ENCODE measurements around the gene THAP8. TPM values are rescaled to one million over a fixed set of nuclear protein-coding genes. Genes with fewer than 3 reads are reported as not detected.

The THAP8 gene
- total RNA-seq, 1 experiment from 2014 or later, result 5.4 TPM

- Histone ChIP-seq H3K4me2 (ENCODE audit: insufficient read depth, insufficient read length, low read length) (no peak overlapping the region), H2BK15ac (ENCODE audit: low read depth, low read length) (no peak overlapping the region), H3K4me1 (ENCODE audit: insufficient read depth, low read length) (no peaks in the 10 kb centered on the region), H3T11ph (ENCODE audit: low read length) (no peak overlapping the region), H3K79me1 (ENCODE audit: insufficient read depth, low read depth, low read length, poor library complexity, severe bottlenecking) (no peaks in the 10 kb centered on the region), H4K91ac (ENCODE audit: insufficient read length, low read depth, low read length) (no peak overlapping the region), H3K18ac (ENCODE audit: insufficient read length, low read depth, low read length) (no peak overlapping the region), H2BK20ac (ENCODE audit: low read depth, low read length, poor library complexity, severe bottlenecking) (no peak overlapping the region), H4K20me1 (ENCODE audit: control insufficient read depth, insufficient read depth, insufficient read length) (no peaks in the 10 kb centered on the region), H4K8ac (replicated peaks; ENCODE audit: insufficient read length, low read depth, low read length) (no peak overlapping the region), H3K9ac (ENCODE audit: extremely low read depth, insufficient read length, low read length) (no peak overlapping the region), H2BK12ac (ENCODE audit: insufficient read length, low read depth, low read length) (no peak overlapping the region), H2AFZ (ENCODE audit: low read length) (no peak overlapping the region), H3K27me3 (ENCODE audit: insufficient read depth, low read length) (no peaks in the 10 kb centered on the region), H3K23me2 (ENCODE audit: insufficient read length, low read depth, low read length, poor library complexity, severe bottlenecking) (no peaks in the 10 kb centered on the region), H3K9me3 (ENCODE audit: control insufficient read depth, low read depth, low read length) (no peaks in the 10 kb centered on the region), H2BK5ac (ENCODE audit: insufficient read length, low read length) (no peak overlapping the region), H4K5ac (ENCODE audit: insufficient read length, low read depth, low read length) (no peak overlapping the region), H3K56ac (ENCODE audit: insufficient read length, low read depth, low read length) (no peak overlapping the region), H3K14ac (ENCODE audit: insufficient read depth, low read length) (no peak overlapping the region), H3K27ac (ENCODE audit: insufficient read length, low read depth, low read length) (no peak overlapping the region), H3K23ac (ENCODE audit: insufficient read length, low read depth, low read length) (no peak overlapping the region), H2BK120ac (ENCODE audit: low read depth, low read length, poor library complexity, severe bottlenecking) (no peak overlapping the region), H2AK5ac (ENCODE audit: insufficient read length, low read length) (no peak overlapping the region), H3K4ac (ENCODE audit: low read depth, low read length) (no peak overlapping the region), H3K79me2 (ENCODE audit: insufficient read depth, low read length) (no peaks in the 10 kb centered on the region)
- H3K36me3 Mint-ChIP-seq (ENCODE audit: insufficient read depth in 1 of 3, low read depth in 3 of 3), result peaks cover 11 to 51% (median 46%) of the 10 kb centered on the region in 3 experiments
- H3K4me1 Mint-ChIP-seq, result no peaks in the 10 kb centered on the region
- no peak for DNase-seq
- no CpG with 5 or more reads among the region's 1 CpG for WGBS (ENCODE audit: extremely low coverage, insufficient read length, low lambda C conversion rate)
- no peak for TF ChIP-seq CTCF (conservative IDR thresholded peaks at IDR 0.05)
- H3K27ac Mint-ChIP-seq, result no peak overlapping the region
- H3K4me3 Mint-ChIP-seq, result no peak overlapping the region; a peak in 1 of 5 replicates
- H3K27me3 Mint-ChIP-seq (ENCODE audit: low read depth), result no peaks in the 10 kb centered on the region; the same call in 1 of the 2 replicates
- no peaks in the 10 kb centered on the region; a peak in 1 of 5 replicates for H3K9me3 Mint-ChIP-seq
Observed at GRCh38 chr19:36025541-36025940, 28.5 kb downstream of the THAP8 start.
